H1 (cell line): Measurements from ENCODE around the gene MFAP1. TPM values are rescaled to one million over a fixed set of nuclear protein-coding genes. Genes with fewer than 3 reads are reported as not detected.

ENCODE experiments used
- ASH2L ChIP-seq: fragments of 200-600, 300-600 bp; sonication (generic); IDR thresholded peaks from one replicate; pipeline ENCODE4 v1.7.1; 2017; ENCODE audit warnings: low read length
- CEBPB ChIP-seq: IDR thresholded peaks from 2 replicates; pipeline ENCODE4 v1.6.1; 2012; ENCODE audit warnings: low read depth, low read length
- CHD1 ChIP-seq: IDR thresholded peaks from 2 replicates; pipeline ENCODE4 v1.6.1; 2012; ENCODE audit warnings: low read depth, low read length, improper control_type of control experiment
- CHD2 ChIP-seq: IDR thresholded peaks from 2 replicates; pipeline ENCODE4 v1.6.1; 2012; ENCODE audit warnings: low read length, improper control_type of control experiment
- CREB1 ChIP-seq: IDR thresholded peaks from 2 replicates; pipeline ENCODE4 v1.6.1; 2012; ENCODE audit warnings: inconsistent platforms
- EGR1 ChIP-seq: IDR thresholded peaks from 2 replicates; pipeline ENCODE4 v1.6.1; 2011; ENCODE audit warnings: low read depth, low read length, borderline replicate concordance
- KDM4A ChIP-seq: IDR thresholded peaks from one replicate; pipeline ENCODE4 v1.7.1; 2012; ENCODE audit warnings: low read depth, mild to moderate bottlenecking, moderate library complexity, low read length, inconsistent platforms; ENCODE audit not compliant: severe bottlenecking
- KDM5A ChIP-seq: fragments of 200-600 bp; IDR thresholded peaks from 2 replicates; pipeline ENCODE4 v1.7.1; 2012; ENCODE audit warnings: mild to moderate bottlenecking, low read length, inconsistent platforms, mixed read lengths
- MAX ChIP-seq: IDR thresholded peaks from 2 replicates; pipeline ENCODE4 v1.6.1; 2012; ENCODE audit warnings: inconsistent platforms
- PHF8 ChIP-seq: fragments of 200-600 bp; sonication (generic); conservative IDR thresholded peaks from 2 replicates; pipeline ENCODE4 v1.7.1; 2012; ENCODE audit warnings: low read depth, mild to moderate bottlenecking, inconsistent platforms, low read length, moderate library complexity
- POLR2A ChIP-seq, 2 experiments: IDR thresholded peaks; 1 replicate in 1 of 2; 2 replicates in 1 of 2; pipeline ENCODE4 v1.6.1; 2011; ENCODE audit warnings: low read depth in 2 of 2, low read length in 2 of 2, mild to moderate bottlenecking in 2 of 2; ENCODE audit errors: control extremely low read depth in 1 of 2
- RNF2 ChIP-seq: fragments of 200-900, 300-1000 bp; sonication (generic); IDR thresholded peaks from 2 replicates; pipeline ENCODE4 v1.7.1; 2016; ENCODE audit warnings: borderline replicate concordance, low read depth, mild to moderate bottlenecking, antibody characterized with exemption, low read length; ENCODE audit not compliant: poor library complexity, severe bottlenecking; ENCODE audit errors: missing control alignments
- SP1 ChIP-seq: IDR thresholded peaks from 2 replicates; pipeline ENCODE4 v1.6.1; 2011; ENCODE audit warnings: low read depth, low read length
- SUZ12 ChIP-seq: fragments of 200-600 bp; sonication (generic); IDR thresholded peaks from 2 replicates; pipeline ENCODE4 v1.6.1; 2012; ENCODE audit warnings: mild to moderate bottlenecking, inconsistent platforms, low read length, moderate library complexity, mixed read lengths
- TAF1 ChIP-seq: IDR thresholded peaks from 2 replicates; pipeline ENCODE4 v1.6.1; 2011; ENCODE audit warnings: mild to moderate bottlenecking, low read depth, low read length
- TAF7 ChIP-seq: optimal IDR thresholded peaks from 2 replicates; pipeline ENCODE3; 2011; ENCODE audit warnings: low read depth, mild to moderate bottlenecking, inconsistent platforms, low read length, moderate library complexity, borderline replicate concordance
- polyA plus RNA-seq, 7 experiments: library from polyadenylated mRNA; depleted of rRNA in 3 of 7; stranded (reverse) in 5 of 7; unstranded in 2 of 7; fragments of >200 nt in 5 of 7; fragments of 200-250 nt in 2 of 7; gene quantifications; 1 replicate in 5 of 7; 2 replicates in 1 of 7; 4 replicates in 1 of 7; pipeline versions ENCODE4 v1.2.1 to v1.2.3, GENCODE V29; 2011 to 2013; ENCODE audit warnings: missing spikeins in 2 of 7, mixed read lengths in 2 of 7
- total RNA-seq: library from RNA; stranded (reverse); fragmentation: NEBNext Ultra II Directional; extraction: Animal tissue kit (Norgen Biotek cat#: 25700); gene quantifications from 2 replicates; pipeline ENCODE4 v1.2.1, GENCODE V29; 2021
- TF ChIP-seq, protein P1 (sequence below), 3 experiments: IDR thresholded peaks; 1 replicate in 2 of 3; 2 replicates in 1 of 3; pipeline versions ENCODE4 v1.5.1 to v1.6.1; 2011; ENCODE audit warnings: low read length in 3 of 3, mild to moderate bottlenecking in 3 of 3, inconsistent platforms in 2 of 3, low read depth in 1 of 3, moderate library complexity in 1 of 3; ENCODE audit not compliant: insufficient read depth in 1 of 3; ENCODE audit errors: control extremely low read depth in 1 of 3

MFAP1 gene
- total and polyA plus RNA-seq, 2 of the 8 experiments (the other 6 are each of a cell fraction or from before 2014, with no cell fraction given) = 23.6 to 36.7 TPM

DNA sequence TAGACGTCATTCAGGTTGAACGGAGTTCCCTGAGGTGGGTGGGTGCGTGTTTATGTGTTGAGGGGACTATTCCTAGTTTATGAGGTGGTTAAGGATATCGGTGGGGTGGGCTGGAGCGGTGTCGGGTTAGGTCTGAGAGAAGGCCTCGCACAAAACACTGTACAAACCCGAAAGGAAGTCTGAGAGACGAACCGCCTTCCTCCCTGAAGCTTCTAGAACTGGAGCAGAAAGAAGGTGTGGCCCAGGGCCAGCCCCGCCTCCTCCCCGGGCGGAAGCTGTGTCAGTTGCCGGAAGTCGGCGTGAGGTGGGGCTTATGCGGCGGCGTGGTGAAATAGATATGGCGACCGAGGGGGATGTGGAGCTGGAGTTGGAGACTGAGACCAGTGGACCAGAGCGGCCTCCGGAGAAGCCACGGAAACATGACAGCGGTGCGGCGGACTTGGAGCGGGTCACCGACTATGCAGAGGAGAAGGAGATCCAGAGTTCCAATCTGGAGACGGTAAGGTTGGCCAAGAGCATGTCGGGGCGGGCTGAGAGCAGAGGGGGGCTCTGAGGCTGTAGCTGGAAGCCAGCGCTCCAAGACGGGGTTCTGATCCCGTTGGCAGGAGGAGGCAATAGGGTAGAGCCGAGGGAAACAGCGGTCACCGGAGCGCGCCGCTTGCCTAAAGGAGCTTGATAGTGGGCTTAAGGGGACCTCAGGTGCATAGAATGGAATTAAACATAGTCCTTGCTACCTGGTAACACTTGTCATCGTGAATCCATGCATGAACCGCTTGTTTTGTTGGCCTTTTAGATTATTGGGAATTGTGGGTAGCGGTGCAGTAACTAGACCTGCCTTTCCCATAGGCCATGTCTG, 24.0 kb downstream of the MFAP1 start, which contains the start of gene HYPK (continued):
- peak; percentile 46 for TF ChIP-seq TAF7
- peak; percentile 38; the same call in 1 of the 2 replicates for TF ChIP-seq CREB1
- TF ChIP-seq MAX = peak; percentile 59
- no peak for TF ChIP-seq EGR1
- TF ChIP-seq SP1 = 0 out of 2 replicates have a peak, but pooled peaks have one; percentile 41
- no peak for TF ChIP-seq CHD1
- TF ChIP-seq POLR2A (IDR thresholded peaks at IDR 0.05; ENCODE audit: control extremely low read depth in 1 of 2, low read depth in 2 of 2, low read length in 2 of 2) = peak; percentile 2 to 82
- TF ChIP-seq ASH2L = peak; percentile 73
- no peak for TF ChIP-seq CEBPB
- peak; percentile 75 for TF ChIP-seq PHF8
- TF ChIP-seq, protein P1, sequence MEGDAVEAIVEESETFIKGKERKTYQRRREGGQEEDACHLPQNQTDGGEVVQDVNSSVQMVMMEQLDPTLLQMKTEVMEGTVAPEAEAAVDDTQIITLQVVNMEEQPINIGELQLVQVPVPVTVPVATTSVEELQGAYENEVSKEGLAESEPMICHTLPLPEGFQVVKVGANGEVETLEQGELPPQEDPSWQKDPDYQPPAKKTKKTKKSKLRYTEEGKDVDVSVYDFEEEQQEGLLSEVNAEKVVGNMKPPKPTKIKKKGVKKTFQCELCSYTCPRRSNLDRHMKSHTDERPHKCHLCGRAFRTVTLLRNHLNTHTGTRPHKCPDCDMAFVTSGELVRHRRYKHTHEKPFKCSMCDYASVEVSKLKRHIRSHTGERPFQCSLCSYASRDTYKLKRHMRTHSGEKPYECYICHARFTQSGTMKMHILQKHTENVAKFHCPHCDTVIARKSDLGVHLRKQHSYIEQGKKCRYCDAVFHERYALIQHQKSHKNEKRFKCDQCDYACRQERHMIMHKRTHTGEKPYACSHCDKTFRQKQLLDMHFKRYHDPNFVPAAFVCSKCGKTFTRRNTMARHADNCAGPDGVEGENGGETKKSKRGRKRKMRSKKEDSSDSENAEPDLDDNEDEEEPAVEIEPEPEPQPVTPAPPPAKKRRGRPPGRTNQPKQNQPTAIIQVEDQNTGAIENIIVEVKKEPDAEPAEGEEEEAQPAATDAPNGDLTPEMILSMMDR (IDR thresholded peaks at IDR 0.05; ENCODE audit: control extremely low read depth in 1 of 3, insufficient read depth in 1 of 3, low read depth in 1 of 3, low read length in 3 of 3) = no peak
- no peak for TF ChIP-seq SUZ12
- TF ChIP-seq TAF1 = peak; percentile 82
- no peak for TF ChIP-seq RNF2
- peak; percentile 75; the same call in 1 of the 2 replicates for TF ChIP-seq KDM5A
- TF ChIP-seq CHD2 = peak; percentile 52; the same call in 1 of the 2 replicates
- peak; percentile 71 for TF ChIP-seq KDM4A
